Measurements from ENCODE around the gene FGG.

FGG gene

GRCh38 chr4:154583677-154584076, 28.8 kb downstream of the FGG start:
- DNase-seq, result no peak

DNA sequence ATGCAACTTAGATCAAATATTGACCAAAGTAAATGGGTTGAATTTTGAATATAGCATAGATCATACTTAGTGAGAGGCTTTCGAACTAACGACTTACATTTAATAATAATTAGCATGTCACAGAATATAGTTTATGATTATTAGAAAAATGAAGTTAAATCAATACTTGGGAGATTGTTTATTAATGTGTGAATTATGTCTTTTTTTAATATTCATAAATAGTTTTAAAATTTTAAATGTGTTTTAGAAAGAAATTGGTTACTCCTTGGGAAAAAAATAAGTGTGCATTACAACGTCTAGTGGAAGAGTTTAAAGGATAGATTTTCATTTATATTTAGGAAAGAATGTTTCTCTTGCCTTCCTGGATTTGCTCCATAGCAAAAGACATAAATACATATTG, 29.2 kb downstream of the FGG start:
- no peak for DNase-seq

DNA sequence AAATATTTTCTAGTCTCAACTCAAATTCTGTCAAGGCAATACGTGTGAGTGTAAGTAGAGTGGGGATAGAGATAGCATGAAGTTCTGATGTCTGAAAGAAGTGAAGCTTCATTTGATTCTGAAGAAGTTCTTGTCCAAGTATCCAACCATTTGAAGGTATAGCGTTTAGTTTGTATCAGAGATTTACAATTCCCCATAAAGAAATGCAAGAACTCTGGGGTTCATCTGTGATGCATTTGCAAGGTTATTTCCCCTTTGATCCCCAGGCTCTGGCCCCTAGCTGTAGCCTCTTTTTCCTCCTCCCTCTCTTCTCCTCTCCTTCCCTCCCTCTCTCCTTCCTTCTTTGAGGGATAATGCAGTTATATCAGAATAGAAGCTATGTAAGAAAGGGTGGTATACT, 29.7 kb downstream of the FGG start:
- DNase-seq, result no peak

- no peak for DNase-seq
Measured at GRCh38 chr4:154579927-154580326, 32.5 kb downstream of the FGG start.

DNA sequence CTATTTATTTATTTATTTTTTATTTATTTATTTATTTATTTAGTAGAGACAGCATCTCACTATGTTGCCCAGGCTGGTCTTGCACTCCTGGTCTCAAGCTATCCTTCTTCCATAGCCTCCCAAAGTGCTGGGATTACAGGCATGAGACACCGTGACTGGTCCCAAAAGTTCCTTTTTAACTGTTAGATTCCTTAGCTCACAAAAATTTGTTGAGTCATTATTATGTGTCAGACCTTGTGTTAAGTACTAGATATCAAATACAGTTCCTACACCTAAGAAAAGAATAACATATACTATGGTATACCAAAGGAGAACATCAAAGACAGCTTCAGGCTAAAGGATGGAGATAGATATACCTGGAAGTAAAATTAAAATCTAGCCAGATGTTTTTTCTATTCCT, 33.5 kb downstream of the FGG start:
- DNase-seq, result no peak

DNA sequence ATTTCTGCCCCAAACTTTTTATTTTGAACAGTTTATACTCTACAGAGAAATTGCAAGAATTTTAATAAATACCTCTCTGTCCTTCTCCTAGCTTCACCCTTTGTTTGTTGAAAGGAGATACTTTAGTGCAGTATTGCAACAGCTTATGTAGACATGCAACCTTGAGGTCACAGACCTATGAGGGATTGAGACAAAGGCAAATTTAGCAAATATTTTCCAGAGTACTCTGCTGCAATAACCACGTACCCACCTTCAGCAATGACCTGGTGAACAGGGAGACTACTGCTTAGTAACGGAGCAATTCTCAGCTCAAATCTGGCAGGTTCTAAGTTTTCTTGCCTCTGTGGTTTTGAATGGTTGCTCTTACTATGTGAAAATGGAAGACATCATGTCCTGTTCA, 35.1 kb downstream of the FGG start:
- no peak for DNase-seq

GRCh38 chr4:154574311-154574710, 38.1 kb downstream of the FGG start:
- DNase-seq, result no peak

- no peak for DNase-seq
Measured at GRCh38 chr4:154573190-154573870, 39.1 kb downstream of the FGG start.

GRCh38 chr4:154569584-154569983, 42.9 kb downstream of the FGG start:
- DNase-seq, result no peak

GRCh38 chr4:154569028-154569427, 43.4 kb downstream of the FGG start:
- no peak for DNase-seq

GRCh38 chr4:154566639-154567204, 45.7 kb downstream of the FGG start:
- DNase-seq, result no peak

DNA sequence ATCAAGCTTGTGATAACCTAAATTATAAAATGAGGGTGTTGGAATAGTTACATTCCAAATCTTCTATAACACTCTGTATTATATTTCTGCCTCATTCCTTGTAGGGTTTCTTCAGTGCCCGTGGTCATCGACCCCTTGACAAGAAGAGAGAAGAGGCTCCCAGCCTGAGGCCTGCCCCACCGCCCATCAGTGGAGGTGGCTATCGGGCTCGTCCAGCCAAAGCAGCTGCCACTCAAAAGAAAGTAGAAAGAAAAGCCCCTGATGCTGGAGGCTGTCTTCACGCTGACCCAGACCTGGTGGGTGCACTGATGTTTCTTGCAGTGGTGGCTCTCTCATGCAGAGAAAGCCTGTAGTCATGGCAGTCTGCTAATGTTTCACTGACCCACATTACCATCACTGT, 46.8 kb downstream of the FGG start:
- DNase-seq, result no peak

GRCh38 chr4:154564311-154564710, 48.1 kb downstream of the FGG start:
- no peak for DNase-seq

DNA sequence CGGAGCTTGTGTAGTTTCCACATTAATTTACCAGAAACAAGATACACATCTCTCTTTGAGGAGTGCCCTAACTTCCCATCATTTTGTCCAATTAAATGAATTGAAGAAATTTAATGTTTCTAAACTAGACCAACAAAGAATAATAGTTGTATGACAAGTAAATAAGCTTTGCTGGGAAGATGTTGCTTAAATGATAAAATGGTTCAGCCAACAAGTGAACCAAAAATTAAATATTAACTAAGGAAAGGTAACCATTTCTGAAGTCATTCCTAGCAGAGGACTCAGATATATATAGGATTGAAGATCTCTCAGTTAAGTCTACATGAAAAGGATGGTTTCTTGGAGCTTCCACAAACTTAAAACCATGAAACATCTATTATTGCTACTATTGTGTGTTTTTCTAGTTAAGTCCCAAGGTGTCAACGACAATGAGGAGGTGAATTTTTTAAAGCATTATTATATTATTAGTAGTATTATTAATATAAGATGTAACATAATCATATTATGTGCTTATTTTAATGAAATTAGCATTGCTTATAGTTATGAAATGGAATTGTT, 49.7 kb downstream of the FGG start, which contains the start of gene FGB:
FGB (plus strand) TSS at position 315 of the 558 bp plus-strand sequence; CDS start at position 323, 8 bp downstream.
- no peak for DNase-seq

DNA sequence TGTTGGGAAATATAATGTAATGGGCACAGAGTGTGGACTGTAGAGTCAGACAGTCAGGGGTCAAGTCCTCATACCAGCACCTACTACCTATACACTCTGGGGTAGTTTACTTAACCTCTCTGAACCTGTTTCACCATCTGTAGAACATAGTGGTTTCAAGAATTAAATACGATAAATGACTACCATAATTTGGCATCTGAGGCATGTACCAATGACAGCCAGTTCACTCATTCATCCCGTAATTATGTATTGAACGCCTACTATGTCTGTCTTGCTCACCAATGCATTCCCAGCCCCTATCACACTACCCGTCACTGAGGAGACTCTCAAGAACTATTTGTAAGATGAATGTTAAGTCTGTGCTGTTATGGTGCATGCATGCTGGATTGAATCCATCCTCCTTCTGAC, 51.6 kb downstream of the FGG start:
- no peak for DNase-seq

GRCh38 chr4:154560419-154560801, 52.0 kb downstream of the FGG start:
- DNase-seq, result no peak

- no peak for DNase-seq
Measured at GRCh38 chr4:154559494-154560418, 52.7 kb downstream of the FGG start.

GRCh38 chr4:154559141-154559493, 53.3 kb downstream of the FGG start:
- no peak for DNase-seq
